GM18907 (cell line): Measurements from ENCODE around the gene TPP1.

Experiments
- ATAC-seq: cut with Tn5 transposase; IDR thresholded peaks from one replicate; pipeline ENCODE4 v1.9.1; 2021; ENCODE audit warnings: mild to moderate bottlenecking, moderate library complexity; ENCODE audit not compliant: unreplicated experiment

TPP1 gene

DNA sequence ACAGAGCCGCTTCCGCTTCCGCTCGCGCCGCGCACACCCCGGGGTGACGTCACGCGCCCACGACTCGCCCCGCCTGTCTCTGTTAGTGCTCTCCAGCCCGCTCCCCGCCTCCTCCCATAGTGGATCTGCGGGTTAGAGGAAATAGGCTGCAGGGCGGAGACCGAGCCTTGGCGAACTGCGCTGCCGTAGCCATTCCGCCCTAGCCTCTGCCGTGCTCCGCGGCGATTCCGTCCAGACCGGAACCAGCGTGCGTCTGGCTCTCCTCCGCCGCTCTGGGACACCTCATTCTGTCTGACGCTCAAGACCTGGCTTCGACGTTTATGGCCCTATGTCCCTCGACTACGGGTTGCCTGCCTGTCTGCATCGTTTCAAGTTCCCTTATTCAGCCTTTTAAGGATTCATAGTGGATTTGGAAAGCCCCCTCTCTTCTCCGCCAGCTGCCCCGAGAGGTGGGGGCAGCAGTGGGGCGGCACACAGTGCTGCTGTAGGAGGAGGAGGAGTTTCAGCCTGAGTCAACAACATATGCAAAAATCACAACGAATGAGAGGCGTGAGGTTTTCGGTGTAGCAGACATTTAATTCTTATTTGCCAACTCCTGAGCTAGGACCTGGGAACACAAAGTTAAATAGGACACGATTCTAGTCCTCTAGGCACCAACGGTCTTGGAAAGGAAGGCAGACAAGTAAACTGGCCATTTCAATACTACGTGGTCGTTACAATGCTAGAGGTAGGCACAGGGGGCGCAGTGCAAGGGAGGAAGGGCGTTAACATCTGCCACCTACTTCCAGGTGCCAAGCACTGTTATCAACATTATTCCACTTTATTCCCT, 6.8 kb downstream of the TPP1 start, which contains the start of gene TAF10:
Gene TAF10 (minus strand): TSS at position 4 of the 829 bp plus-strand sequence. CDS start 27 bp downstream, outside the sequence.
- ATAC-seq: peak; percentile 85

DNA sequence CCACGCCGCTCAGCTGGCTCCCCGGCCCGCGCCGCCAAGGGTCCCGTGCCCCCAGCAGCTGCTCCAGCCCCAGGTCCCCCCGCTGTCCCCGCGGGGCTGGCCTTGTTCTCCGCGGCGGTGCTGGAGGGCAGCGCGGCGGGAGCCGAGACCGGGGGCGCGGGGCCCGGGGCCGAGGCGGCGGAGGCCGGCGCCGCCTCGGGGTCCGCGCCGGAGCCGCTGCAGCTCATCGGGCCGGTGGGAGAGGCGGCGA, 7.3 kb downstream of the TPP1 start:
- no peak for ATAC-seq

DNA sequence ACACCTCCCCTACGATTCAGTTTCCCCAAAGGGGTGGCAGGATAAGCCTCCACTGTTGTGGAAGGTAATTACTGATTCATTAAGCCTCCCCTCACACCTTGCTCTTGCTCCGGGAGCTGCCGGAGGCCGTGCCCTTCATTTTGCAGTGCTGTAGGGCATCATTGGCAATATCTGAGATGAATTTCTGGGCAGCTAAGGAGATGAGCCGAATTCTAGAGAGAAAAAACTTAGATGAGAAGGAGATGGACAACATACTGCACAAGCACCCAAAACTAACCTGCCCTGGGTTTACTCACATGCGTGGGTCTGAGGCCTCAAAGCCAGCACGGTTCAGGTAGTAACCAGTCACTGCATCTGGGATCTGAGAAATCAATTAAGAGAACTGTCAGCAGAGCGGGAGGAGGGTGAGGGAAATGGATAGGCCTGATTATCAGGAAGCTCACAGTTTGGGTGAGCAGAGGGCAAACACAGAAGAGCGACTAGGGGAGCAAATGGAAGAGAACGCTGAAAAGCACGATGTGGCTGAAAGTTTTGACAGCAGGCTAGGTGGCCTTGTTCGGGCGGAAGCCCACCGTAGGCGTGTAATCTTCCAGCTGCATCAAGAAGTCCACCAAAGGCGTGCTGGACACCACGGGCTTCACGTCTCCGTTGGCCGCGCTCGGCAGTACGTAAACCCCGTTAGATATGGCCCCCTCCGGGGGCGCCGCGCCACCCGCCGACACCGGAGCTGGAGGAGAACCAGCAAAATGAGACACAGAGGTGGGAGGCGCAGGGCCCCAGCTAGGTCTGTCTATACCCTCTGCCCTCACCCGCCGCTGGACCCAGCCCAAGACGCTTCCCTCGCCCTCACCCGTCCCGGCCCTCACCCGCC, 7.9 kb downstream of the TPP1 start:
- ATAC-seq: peak; percentile 18

DNA sequence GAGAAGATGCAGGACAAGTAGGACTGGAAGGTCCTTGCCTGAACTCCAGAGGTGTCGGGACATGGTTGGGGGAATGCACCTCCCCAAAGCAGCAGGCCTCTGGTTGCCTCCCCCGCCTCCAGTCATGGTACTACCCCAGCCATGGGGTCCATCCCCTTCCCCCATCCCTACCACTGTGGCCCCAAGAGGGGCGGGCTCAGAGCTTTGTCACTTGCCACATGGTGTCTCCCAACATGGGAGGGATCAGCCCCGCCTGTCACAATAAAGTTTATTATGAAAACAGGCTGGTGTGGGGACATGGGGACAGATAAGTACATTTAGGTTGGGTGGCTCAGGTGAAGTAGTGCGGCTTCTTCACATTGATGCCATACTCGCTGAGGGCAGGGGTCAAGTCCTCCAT, 8.6 kb downstream of the TPP1 start:
- ATAC-seq: no peak

DNA sequence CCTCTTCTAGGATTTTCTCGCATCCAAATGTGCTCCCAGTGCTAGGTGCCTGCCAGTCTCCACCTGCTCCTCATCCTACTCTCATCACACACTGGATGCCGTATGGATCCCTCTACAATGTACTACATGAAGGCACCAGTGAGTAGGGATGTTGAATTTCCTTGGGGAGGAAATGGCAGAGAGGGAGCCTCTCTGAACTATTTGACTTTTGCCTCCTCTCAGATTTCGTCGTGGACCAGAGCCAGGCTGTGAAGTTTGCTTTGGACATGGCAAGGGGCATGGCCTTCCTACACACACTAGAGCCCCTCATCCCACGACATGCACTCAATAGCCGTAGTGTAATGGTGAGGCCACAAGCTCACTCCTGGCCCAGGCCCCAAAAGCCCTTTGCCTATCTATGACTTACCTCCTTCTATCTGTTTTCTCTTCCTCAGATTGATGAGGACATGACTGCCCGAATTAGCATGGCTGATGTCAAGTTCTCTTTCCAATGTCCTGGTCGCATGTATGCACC, 9.7 kb downstream of the TPP1 start:
- no peak for ATAC-seq

- ATAC-seq: no peak
These were observed 10.3 kb downstream of the TPP1 start for GRCh38 chr11:6608726-6609501.

DNA sequence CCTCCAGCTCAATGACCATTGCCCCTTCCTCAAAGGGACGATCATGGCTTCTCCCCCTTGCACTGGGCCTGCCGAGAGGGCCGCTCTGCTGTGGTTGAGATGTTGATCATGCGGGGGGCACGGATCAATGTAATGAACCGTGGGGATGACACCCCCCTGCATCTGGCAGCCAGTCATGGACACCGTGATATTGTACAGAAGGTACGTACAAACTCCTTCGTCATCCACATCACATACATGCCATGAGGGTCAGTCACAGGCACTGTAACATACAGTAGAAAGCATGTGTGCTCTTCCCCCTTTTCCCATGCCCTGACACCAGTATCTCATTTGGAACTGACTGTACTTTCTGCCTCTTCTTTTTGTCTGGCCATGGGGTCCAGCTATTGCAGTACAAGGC, 11.2 kb downstream of the TPP1 start:
- no peak for ATAC-seq

DNA sequence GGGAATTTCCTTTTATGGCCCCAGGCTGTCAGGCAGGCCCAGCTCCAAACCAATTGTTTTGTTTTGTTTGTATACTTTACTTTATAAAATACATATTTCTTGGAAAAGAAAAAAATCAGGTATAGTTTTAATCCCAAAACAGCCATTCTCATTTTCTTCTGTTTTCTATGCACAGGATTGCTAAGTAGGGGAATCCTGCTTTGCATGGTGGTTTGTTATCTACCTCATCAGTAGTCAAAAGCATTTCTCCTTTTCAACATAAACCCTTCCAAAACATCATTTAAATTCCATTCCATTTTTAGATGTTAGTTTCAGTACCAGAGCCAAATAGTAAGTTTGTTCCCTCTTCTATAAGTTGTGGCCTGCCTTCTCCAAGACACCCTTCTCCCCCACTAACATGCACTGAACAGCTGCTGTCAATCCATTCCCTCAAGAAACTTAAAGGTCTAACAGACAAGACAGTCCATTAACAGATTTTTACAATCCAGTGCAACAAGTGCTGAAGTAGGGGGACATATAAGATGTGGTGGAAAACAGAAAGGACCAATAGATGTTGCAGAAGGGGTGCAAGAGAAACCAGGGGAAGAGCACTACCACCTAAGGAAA, 11.9 kb downstream of the TPP1 start:
- no peak for ATAC-seq

DNA sequence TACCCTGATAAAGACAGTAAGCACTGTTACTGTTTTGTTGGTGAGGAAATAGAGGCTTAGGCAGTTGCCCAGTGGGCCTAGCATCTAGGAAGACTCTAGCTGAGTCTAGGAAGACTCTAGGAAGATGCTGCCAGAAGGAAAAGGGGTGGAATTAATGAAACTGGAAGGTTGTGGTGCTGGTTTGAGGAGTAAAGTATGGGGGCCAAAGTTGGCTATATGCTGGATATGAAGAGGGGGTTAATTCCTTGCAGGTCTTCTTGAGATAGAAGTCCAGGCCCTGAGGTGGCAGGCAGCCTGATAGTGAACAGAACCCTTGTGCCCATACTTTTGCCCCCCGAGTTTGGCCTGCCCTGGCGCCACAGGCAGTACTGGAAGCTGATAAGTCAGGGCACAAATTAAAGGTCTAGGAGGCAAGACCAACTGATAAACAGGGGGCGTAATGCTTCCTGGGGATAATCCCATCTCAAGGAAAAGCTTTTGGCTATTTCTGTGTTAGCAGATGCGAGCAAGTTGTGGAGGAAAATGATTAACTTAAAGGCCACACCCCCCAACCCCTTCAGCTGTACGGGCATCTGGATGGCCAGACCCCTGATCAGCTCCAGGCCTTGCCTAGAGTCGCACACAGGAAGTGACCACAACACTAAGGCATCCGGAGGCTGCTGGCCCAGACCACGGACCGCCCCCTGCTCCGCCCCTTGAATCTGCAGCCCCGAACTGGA, 12.6 kb downstream of the TPP1 start:
- ATAC-seq: peak; percentile 53

DNA sequence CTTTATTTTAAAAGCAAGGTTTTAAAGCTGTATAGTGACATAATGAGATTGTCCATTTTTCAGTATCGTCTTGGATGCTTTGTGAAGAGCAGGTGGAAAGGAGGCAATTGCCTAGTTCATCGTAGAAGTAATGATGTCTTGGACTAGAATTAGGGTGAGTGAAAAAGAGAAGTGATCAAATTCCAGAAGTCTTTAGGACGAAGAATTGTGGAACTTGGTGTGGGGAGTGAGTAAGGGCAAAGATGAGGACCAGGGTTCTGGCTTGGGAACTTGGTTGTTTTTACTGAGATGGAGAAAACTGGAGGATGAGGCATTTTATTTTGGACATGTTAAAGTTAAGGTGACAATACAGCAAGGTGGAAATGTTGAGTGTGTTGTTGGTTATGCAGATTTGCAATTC, 14.4 kb downstream of the TPP1 start:
- ATAC-seq: no peak

- peak; percentile 41 for ATAC-seq
These were observed 15.1 kb downstream of the TPP1 start for GRCh38 chr11:6604081-6604626.

GRCh38 chr11:6603287-6604080, 15.7 kb downstream of the TPP1 start, which contains the start of the genes ILK and RRP8:
Gene ILK, plus strand, starts transcription at chr11:6603774. Its CDS starts 498 bp downstream, at chr11:6604272.
Gene RRP8, minus strand, starts transcription at chr11:6603616. Its CDS starts 114 bp downstream, at chr11:6603502.
- ATAC-seq: peak; percentile 74

- no peak for ATAC-seq
These were observed 16.9 kb downstream of the TPP1 start for GRCh38 chr11:6602096-6602940.

DNA sequence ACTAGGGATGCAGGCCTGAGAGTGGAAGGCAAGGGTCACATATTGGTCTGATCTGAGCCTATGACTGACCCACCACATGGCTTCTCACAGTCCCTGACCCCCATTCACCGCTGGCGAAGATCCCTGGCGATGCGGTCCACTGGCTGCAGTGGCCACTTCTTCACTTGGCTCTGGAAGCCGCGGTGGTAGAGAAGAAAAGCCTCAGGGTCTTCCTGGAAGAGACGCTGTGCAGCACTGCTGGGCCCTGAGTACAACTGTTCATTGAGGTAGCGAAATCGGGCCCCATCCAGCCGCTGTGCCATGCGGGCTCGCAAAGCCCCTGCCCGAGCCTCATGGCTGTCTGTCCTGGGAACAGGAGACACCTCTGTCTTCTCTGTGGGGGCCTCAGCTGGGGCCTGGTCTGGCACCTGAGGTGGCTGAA, 18.2 kb downstream of the TPP1 start:
- no peak for ATAC-seq

DNA sequence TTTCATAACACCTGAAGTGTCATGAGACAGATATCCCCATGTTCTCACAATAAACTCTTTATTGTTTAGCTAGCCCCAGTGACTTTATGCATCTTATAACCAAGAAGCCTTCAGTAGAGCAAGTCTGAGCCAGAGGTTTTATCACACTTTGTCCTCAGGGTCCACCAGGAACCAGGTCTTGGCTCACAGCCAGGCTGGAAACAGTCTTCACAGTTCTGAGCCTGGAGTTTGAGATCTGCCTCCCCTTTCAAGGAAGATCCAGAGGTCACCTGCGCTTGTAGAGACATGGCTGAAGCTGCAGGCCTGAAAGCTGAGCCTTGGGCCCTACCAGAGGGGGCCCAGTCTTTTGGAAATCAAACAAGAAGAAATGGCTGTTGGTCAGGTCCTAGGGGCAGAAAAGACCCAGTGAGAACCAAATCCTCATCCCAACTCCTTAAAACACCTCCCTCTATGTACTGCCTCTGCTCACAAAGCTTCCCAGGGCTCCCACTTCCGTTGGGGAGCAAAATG, 19.3 kb downstream of the TPP1 start:
- no peak for ATAC-seq

DNA sequence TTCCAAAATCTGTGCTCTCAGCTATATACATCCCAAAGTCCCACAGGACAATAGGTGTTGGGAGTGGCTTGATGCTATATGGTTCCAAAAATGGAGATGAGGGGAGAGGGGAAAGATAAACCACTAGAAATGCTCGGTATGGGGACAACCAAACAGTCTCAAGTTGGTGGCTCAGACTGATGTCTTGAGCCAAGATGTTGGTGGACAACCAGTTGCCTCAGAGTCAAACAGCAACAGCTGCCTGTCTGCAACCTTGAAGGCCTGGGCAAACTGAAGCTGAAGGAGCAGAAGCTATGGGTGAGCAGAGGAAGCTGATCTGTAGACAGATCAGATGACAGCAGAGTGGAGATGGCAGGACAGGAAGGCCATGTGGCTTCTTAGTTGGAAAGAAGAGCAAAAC, 19.8 kb downstream of the TPP1 start:
- ATAC-seq: no peak

DNA sequence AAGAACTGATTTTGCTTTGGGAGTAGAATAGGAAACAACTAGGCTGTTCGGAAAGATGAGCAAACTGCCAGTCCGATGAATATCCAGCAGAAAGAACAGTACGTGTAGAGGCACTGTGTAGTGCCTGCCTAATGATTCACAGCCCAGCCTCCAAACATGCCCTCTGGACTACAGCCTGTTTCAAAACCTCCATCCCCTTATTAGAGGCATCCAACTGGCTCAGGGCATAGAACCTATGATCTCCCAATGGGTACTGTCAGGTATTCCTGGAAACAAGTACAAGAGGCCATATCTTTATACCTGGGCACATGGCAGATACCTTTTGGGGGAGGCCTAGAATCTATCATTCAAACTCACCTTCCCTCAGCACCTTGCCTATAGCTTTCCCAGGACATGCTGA, 20.7 kb downstream of the TPP1 start:
- ATAC-seq: no peak
